Measurements from ENCODE around the gene DCUN1D2. TPM values are rescaled to one million over a fixed set of nuclear protein-coding genes. Genes with fewer than 3 reads are reported as not detected.

The DCUN1D2 gene
- total RNA-seq, result 14.2 and 16.3 TPM in 2 replicates

DNA sequence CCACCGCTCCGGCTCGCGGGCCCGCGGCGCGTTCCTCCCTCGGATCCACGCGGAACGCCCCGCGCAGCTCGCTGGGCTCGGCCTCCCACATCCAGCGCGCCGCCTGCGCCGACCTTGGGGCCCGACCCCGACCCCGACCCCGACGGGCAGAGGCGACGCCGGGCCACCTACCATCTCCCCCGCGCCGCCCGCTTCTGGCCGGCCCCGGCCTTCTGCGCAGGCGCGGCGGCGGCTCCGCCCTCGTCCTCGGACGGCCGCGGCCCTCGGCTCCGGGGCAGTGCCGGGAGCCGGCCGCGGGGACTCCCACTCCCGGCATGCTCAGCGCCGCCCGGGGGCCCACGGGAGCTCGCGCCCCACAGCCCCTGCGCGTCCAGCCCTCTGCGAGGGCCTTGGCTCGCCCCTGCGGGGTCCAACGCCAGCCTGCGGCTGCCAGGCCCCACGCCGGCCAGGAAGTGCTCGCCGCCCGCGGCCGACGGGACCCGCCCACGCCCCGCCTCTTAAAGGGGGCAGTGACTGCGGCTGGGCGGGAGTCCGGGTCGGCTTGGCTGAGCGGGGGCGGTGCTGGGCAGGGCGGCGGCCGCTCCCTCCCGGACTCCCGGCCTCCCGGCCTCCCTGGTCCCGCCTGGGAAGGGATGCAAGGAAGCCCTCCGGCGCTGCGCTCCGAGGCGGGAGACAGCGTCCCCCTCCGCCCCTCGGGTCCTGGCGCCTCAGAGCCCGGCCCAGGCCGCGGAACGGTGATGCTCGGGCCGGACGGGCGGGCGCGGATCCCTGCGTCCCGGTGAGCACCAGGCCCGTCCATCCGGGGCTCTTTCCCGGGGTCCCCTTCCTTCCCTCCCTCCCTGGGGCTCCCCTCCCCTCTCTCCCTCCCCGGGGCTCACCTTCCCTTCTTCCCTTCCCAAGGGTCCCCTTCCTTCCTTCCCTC, at the start of gene DCUN1D2:
Gene DCUN1D2 (minus strand): TSS at position 216 of the 922 bp plus-strand sequence. CDS start 42 bp downstream, at position 174.
- H3K27me3 ChIP-seq (ENCODE audit: control insufficient read depth, insufficient read depth, low read length), result no peaks in the 10 kb centered on the region
- H3K4me3 ChIP-seq (ENCODE audit: low read depth, low read length), result peak within 1 kb of the TSS; percentile 82
- DNase-seq (ENCODE audit: low read depth) (peak; percentile 82), FAIRE-seq (no peak)
- H3K36me3 ChIP-seq (ENCODE audit: control insufficient read depth, insufficient read depth, low read length), result peaks cover 4% of the 10 kb centered on the region
- TF ChIP-seq, protein P1, sequence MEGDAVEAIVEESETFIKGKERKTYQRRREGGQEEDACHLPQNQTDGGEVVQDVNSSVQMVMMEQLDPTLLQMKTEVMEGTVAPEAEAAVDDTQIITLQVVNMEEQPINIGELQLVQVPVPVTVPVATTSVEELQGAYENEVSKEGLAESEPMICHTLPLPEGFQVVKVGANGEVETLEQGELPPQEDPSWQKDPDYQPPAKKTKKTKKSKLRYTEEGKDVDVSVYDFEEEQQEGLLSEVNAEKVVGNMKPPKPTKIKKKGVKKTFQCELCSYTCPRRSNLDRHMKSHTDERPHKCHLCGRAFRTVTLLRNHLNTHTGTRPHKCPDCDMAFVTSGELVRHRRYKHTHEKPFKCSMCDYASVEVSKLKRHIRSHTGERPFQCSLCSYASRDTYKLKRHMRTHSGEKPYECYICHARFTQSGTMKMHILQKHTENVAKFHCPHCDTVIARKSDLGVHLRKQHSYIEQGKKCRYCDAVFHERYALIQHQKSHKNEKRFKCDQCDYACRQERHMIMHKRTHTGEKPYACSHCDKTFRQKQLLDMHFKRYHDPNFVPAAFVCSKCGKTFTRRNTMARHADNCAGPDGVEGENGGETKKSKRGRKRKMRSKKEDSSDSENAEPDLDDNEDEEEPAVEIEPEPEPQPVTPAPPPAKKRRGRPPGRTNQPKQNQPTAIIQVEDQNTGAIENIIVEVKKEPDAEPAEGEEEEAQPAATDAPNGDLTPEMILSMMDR (IDR thresholded peaks at IDR 0.05; ENCODE audit: insufficient read depth, low read length, severe bottlenecking), result no peak

- Histone ChIP-seq H3K27me3 (ENCODE audit: control insufficient read depth, insufficient read depth, low read length) (no peaks in the 10 kb centered on the region), H3K4me3 (ENCODE audit: low read depth, low read length) (no peak overlapping the region), H3K36me3 (ENCODE audit: control insufficient read depth, insufficient read depth, low read length) (peaks cover 29% of the 10 kb centered on the region)
- TF ChIP-seq, protein P1 (IDR thresholded peaks at IDR 0.05; ENCODE audit: insufficient read depth, low read length, severe bottlenecking), result no peak
- FAIRE-seq, result peak; percentile 73
- no peak for DNase-seq (ENCODE audit: low read depth)
These were observed 49.3 kb upstream of the DCUN1D2 start for GRCh38 chr13:113539822-113540221.

DNA sequence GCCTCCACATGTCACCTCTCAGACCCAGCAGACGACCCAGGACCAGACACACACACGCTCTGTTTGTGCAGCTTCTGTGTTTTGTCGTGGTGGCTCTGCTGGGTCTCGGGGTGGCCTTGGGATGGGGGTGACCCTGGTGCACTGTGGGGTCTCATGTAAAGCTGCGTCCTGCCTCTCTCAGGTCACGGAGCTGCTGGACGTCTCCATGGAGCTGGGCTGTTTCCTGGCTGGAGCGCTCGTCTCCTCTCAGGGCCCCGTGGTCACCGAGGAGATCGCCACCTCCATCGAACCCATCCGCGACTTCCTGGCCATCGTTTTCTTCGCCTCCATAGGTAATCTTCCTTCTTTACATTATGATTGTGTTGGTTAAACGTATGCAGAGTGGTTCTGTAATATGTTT, 48.7 kb upstream of the DCUN1D2 start:
- DNase-seq (ENCODE audit: low read depth) (no peak), FAIRE-seq (no peak)
- H3K27me3 ChIP-seq (ENCODE audit: control insufficient read depth, insufficient read depth, low read length), result no peaks in the 10 kb centered on the region
- no peak overlapping the region for H3K4me3 ChIP-seq (ENCODE audit: low read depth, low read length)
- TF ChIP-seq, protein P1 (IDR thresholded peaks at IDR 0.05; ENCODE audit: insufficient read depth, low read length, severe bottlenecking), result no peak
- H3K36me3 ChIP-seq (ENCODE audit: control insufficient read depth, insufficient read depth, low read length), result peaks cover 25% of the 10 kb centered on the region

DNA sequence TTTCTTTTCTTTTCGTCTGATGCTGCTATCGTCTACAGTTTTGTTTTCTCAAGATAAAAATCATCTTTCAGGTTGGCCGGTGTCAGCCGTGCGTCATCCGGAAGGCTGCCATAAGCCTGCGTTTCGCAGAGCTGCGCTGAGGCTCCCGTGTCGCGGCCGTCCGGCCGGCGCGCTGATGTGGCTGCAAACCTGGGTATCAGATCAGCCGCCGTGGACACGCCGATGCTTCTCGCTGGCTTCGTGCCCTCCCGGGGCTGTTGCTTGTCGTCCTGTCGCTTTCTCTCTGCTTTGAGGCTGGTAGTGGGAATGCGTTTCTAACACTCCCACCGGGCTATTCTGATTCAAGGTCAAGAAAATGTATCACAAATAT, 48.2 kb upstream of the DCUN1D2 start:
- TF ChIP-seq, protein P1 (IDR thresholded peaks at IDR 0.05; ENCODE audit: insufficient read depth, low read length, severe bottlenecking), result no peak
- Histone ChIP-seq H3K4me3 (ENCODE audit: low read depth, low read length) (no peak overlapping the region), H3K36me3 (ENCODE audit: control insufficient read depth, insufficient read depth, low read length) (peaks cover 24% of the 10 kb centered on the region), H3K27me3 (ENCODE audit: control insufficient read depth, insufficient read depth, low read length) (no peaks in the 10 kb centered on the region)
- DNase-seq (ENCODE audit: low read depth) (no peak), FAIRE-seq (no peak)

GRCh38 chr13:113537909-113538688, 47.6 kb upstream of the DCUN1D2 start:
- TF ChIP-seq, protein P1 (IDR thresholded peaks at IDR 0.05; ENCODE audit: insufficient read depth, low read length, severe bottlenecking), result no peak
- no peak for DNase-seq (ENCODE audit: low read depth)
- Histone ChIP-seq H3K4me3 (ENCODE audit: low read depth, low read length) (no peak overlapping the region), H3K36me3 (ENCODE audit: control insufficient read depth, insufficient read depth, low read length) (peaks cover 23% of the 10 kb centered on the region), H3K27me3 (ENCODE audit: control insufficient read depth, insufficient read depth, low read length) (no peaks in the 10 kb centered on the region)
- FAIRE-seq, result peak; percentile 100

All from bronchial epithelial cell (primary cell).